Natural killer cell (primary cell): ENCODE data around the gene MARK4. TPM values are rescaled to one million over a fixed set of nuclear protein-coding genes. Genes with fewer than 3 reads are reported as not detected.

Source experiments
- ATAC-seq, 3 donors: fragments of 150-1000 bp in 2 of 3; fragments of 200-7000 bp in 1 of 3; cut with Tn5 transposase; 1 replicate in 1 of 3; 2 replicates in 2 of 3; pipeline ENCODE4 v1.10.0; 2021; ENCODE audit warnings: mild to moderate bottlenecking in 2 of 3, moderate library complexity in 2 of 3
- DNase-seq, 2 donors: peaks; one replicate each; pipeline versions ENCODE4 v3.0.0 to v3.0.0-alpha.2; 2013 to 2021; ENCODE audit warnings: mixed read lengths in 1 of 2
- H3K27ac ChIP-seq: one replicate; pipeline ENCODE4 v1.5.1; 2013; ENCODE audit warnings: mild to moderate bottlenecking, low read length
- H3K27me3 ChIP-seq: one replicate; pipeline ENCODE4 v1.6.1; 2013; ENCODE audit warnings: low read length; ENCODE audit not compliant: control insufficient read depth, insufficient read depth
- H3K36me3 ChIP-seq: one replicate; pipeline ENCODE4 v1.6.1; 2013; ENCODE audit warnings: low read length; ENCODE audit not compliant: control insufficient read depth, insufficient read depth
- H3K4me1 ChIP-seq: one replicate; pipeline ENCODE4 v1.6.1; 2013; ENCODE audit warnings: low read length; ENCODE audit not compliant: control insufficient read depth, insufficient read depth
- H3K4me3 ChIP-seq: one replicate; pipeline ENCODE4 v1.5.1; 2013; ENCODE audit warnings: low read length
- H3K9me3 ChIP-seq: one replicate; pipeline ENCODE4 v1.6.1; 2013; ENCODE audit warnings: low read length; ENCODE audit not compliant: control insufficient read depth, insufficient read depth
- H3K27ac Mint-ChIP-seq, 2 donors: one replicate each; pipeline ENCODE4 v1.8.0; 2022; ENCODE audit warnings: mild to moderate bottlenecking in 2 of 2, mixed read lengths in 2 of 2, moderate library complexity in 1 of 2
- H3K27me3 Mint-ChIP-seq, 2 donors: one replicate each; pipeline ENCODE4 v1.8.0; 2022; ENCODE audit warnings: low read depth in 2 of 2, mixed read lengths in 2 of 2
- H3K36me3 Mint-ChIP-seq: one replicate; pipeline ENCODE4 v1.8.0; 2022; ENCODE audit warnings: mixed read lengths
- H3K4me1 Mint-ChIP-seq, 2 donors: one replicate each; pipeline ENCODE4 v1.8.0; 2022; ENCODE audit warnings: mixed read lengths in 2 of 2
- H3K4me3 Mint-ChIP-seq: one replicate; pipeline ENCODE4 v1.8.0; 2022; ENCODE audit warnings: mild to moderate bottlenecking, moderate library complexity, mixed read lengths
- H3K9me3 Mint-ChIP-seq, 2 donors: one replicate each; pipeline ENCODE4 v1.8.0; 2022; ENCODE audit warnings: mixed read lengths in 2 of 2
- WGBS: methylation state at CpG from one replicate; pipeline ENCODE4 v1.1.7; 2013; ENCODE audit warnings: missing lambda C conversion rate; ENCODE audit not compliant: insufficient coverage; 5-methylcytosine and 5-hydroxymethylcytosine counted together
- intact Hi-C: fragments of 100-400 bp; cut with micrococcal nuclease; formaldehyde crosslinking; loops from one replicate; pipeline ENCODE4 v1.14.2; 2022
- total RNA-seq, 4 donors: library from RNA; stranded (reverse); fragments of 120-200 nt in 1 of 4; gene quantifications; one replicate each; pipeline versions ENCODE4 v1.2.3 to v1.2.4, GENCODE V29; 2013 to 2022
- TF ChIP-seq, protein P1 (sequence below): fragments of 200-600 bp; IDR thresholded peaks from one replicate; pipeline ENCODE4 v1.8.0; 2022; ENCODE audit warnings: antibody characterized with exemption

Gene MARK4
- total RNA-seq, 3 donors from 2014 or later (not counting 1 experiment from before 2014, with no cell fraction given) = 50.4 to 53.6 (median 51.4) TPM

DNA sequence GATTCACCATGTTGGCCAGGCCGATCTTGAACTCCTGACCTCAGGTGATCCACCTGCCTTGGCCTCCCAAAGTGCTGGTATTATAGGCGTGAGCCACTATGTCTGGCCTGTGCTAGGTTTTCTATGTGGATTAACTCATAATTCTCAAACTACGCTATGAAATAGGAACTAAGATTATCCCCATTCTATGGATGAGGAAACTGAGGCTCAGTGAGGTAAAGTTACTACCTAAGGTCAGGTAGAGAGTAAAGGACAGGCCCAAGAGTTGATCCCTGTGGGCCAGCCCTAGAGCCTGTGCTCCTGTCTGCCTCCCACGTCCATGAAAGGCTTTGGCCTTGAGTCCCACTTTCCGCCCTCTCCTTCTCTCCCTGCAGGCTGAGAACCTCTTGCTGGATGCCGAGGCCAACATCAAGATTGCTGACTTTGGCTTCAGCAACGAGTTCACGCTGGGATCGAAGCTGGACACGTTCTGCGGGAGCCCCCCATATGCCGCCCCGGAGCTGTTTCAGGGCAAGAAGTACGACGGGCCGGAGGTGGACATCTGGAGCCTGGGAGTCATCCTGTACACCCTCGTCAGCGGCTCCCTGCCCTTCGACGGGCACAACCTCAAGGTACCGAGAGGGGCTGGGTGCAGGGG, 20.1 kb downstream of the MARK4 start:
- TF ChIP-seq, protein P1, sequence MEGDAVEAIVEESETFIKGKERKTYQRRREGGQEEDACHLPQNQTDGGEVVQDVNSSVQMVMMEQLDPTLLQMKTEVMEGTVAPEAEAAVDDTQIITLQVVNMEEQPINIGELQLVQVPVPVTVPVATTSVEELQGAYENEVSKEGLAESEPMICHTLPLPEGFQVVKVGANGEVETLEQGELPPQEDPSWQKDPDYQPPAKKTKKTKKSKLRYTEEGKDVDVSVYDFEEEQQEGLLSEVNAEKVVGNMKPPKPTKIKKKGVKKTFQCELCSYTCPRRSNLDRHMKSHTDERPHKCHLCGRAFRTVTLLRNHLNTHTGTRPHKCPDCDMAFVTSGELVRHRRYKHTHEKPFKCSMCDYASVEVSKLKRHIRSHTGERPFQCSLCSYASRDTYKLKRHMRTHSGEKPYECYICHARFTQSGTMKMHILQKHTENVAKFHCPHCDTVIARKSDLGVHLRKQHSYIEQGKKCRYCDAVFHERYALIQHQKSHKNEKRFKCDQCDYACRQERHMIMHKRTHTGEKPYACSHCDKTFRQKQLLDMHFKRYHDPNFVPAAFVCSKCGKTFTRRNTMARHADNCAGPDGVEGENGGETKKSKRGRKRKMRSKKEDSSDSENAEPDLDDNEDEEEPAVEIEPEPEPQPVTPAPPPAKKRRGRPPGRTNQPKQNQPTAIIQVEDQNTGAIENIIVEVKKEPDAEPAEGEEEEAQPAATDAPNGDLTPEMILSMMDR = no peak
- H3K27me3 ChIP-seq = no peaks in the 10 kb centered on the region
- no peaks in the 10 kb centered on the region for H3K27me3 Mint-ChIP-seq
- peaks cover 5% of the 10 kb centered on the region for H3K4me1 ChIP-seq
- peaks cover 17% of the 10 kb centered on the region for H3K36me3 ChIP-seq
- H3K27ac Mint-ChIP-seq = no peak overlapping the region
- no peak overlapping the region for H3K27ac ChIP-seq
- H3K4me3 ChIP-seq = no peak overlapping the region
- no peaks in the 10 kb centered on the region for H3K4me1 Mint-ChIP-seq
- H3K9me3 ChIP-seq = no peaks in the 10 kb centered on the region
- no peak overlapping the region for H3K4me3 Mint-ChIP-seq
- ATAC-seq (no peak), DNase-seq (no peak)
- H3K36me3 Mint-ChIP-seq = peaks cover 5% of the 10 kb centered on the region
- WGBS = 97% methylated on average over 17 of the region's 21 CpGs
- intact Hi-C loops = no loop called here
- H3K9me3 Mint-ChIP-seq = no peaks in the 10 kb centered on the region

DNA sequence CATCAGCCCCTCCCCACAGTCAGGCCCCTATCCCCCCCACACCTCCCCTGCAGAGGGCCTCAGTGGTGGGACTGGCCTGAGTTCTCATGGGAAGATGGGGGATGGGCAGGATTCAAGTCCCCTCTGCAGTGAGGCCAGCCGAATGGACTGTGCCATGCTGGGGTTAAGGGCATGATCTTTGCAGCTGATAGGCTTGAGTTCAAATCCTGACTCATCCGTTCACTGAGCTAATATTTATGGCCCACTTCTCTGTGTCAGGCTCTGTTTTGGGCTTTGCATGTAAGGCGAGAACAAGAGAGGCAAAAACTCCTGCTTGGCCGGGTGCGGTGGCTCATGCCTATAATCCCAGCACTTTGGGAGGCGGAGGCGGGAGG, 20.7 kb downstream of the MARK4 start:
- Histone ChIP-seq H3K36me3 (peaks cover 18% of the 10 kb centered on the region), H3K4me1 (peaks cover 5% of the 10 kb centered on the region), H3K27me3 (no peaks in the 10 kb centered on the region), H3K4me3 (no peak overlapping the region), H3K27ac (no peak overlapping the region), H3K9me3 (no peaks in the 10 kb centered on the region)
- WGBS = 84% methylated on average over 7 of the region's 7 CpGs
- TF ChIP-seq, protein P1 = no peak
- no peak overlapping the region for H3K4me3 Mint-ChIP-seq
- H3K36me3 Mint-ChIP-seq = peaks cover 5% of the 10 kb centered on the region
- DNase-seq = no peak
- no peak overlapping the region for H3K27ac Mint-ChIP-seq
- H3K4me1 Mint-ChIP-seq = no peaks in the 10 kb centered on the region
- no peaks in the 10 kb centered on the region for H3K9me3 Mint-ChIP-seq
- H3K27me3 Mint-ChIP-seq = no peaks in the 10 kb centered on the region
- no peak for ATAC-seq
- intact Hi-C loops = no loop called here

DNA sequence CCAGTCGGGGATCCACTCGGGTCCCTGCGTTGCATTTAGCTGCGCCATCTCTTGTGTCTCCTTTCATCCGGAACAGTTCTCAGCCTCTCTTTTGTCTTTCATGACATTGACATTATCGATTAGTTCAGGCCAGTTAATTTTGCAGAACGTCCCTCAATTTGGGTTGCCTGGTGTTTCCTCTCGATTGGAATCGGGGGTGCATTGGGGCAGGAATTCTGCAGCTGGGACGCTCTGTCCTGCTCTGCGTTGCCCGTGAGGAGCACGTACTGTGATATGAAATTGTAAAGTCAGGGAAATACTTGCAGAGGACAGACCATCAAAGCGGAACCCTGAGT, 22.4 kb downstream of the MARK4 start:
- Mint-ChIP-seq H3K4me1 (no peaks in the 10 kb centered on the region), H3K9me3 (no peaks in the 10 kb centered on the region), H3K36me3 (peaks cover 5% of the 10 kb centered on the region), H3K27me3 (no peaks in the 10 kb centered on the region), H3K4me3 (no peak overlapping the region), H3K27ac (no peak overlapping the region)
- no peaks in the 10 kb centered on the region for H3K4me1 ChIP-seq
- TF ChIP-seq, protein P1 = no peak
- H3K27ac ChIP-seq = no peak overlapping the region
- DNase-seq = no peak
- no peaks in the 10 kb centered on the region for H3K9me3 ChIP-seq
- peaks cover 23% of the 10 kb centered on the region for H3K36me3 ChIP-seq
- H3K4me3 ChIP-seq = no peak overlapping the region
- WGBS = 98% methylated on average over 13 of the region's 14 CpGs
- ATAC-seq = no peak
- intact Hi-C loops = no loop called here
- no peaks in the 10 kb centered on the region for H3K27me3 ChIP-seq

DNA sequence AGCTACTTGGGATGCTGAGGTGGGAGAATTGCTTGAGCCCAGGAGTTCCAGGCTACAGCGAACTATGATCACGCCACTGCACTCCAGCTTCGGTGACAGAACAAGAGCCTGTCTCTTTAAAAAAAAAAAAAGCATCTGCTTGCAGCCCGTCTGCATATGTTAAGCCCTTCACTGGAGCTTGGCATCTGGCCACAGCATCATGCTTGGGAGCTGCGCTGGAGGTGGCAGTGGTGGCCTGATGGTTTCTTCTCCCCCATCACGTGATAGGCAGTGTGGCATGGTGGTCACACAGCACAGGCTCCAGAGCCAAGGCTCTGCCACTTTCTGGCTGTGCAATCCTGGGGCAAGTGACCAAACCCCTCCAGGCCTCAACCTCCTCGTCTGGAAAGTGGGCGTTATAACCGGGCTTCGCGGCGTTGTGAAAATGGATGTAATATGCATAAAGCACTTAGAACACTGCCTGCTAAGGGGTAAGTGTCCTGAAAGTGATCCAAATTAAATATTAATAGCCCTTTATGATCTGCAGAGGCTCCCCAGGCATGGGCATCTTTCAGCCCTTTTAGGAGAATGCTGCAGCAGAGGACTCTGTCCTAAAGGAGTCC, 24.4 kb downstream of the MARK4 start:
- Mint-ChIP-seq H3K4me1 (no peaks in the 10 kb centered on the region), H3K36me3 (peaks cover 5% of the 10 kb centered on the region), H3K27ac (no peak overlapping the region), H3K27me3 (no peaks in the 10 kb centered on the region), H3K4me3 (no peak overlapping the region), H3K9me3 (no peaks in the 10 kb centered on the region)
- peaks cover 35% of the 10 kb centered on the region for H3K36me3 ChIP-seq
- DNase-seq (no peak), ATAC-seq (no peak)
- no peak overlapping the region for H3K4me3 ChIP-seq
- 90% methylated on average over 12 of the region's 12 CpGs for WGBS
- H3K27me3 ChIP-seq = no peaks in the 10 kb centered on the region
- no peak overlapping the region for H3K27ac ChIP-seq
- TF ChIP-seq, protein P1 = no peak
- intact Hi-C loops = no loop called here
- no peaks in the 10 kb centered on the region for H3K4me1 ChIP-seq
- no peaks in the 10 kb centered on the region for H3K9me3 ChIP-seq
